HG02938 (cell line): ENCODE measurements around the gene NOM1.

Source experiments
- ATAC-seq: cut with Tn5 transposase; IDR thresholded peaks from one replicate; pipeline ENCODE4 v1.9.1; 2021; ENCODE audit warnings: mild to moderate bottlenecking, moderate library complexity; ENCODE audit not compliant: unreplicated experiment

Gene NOM1

GRCh38 chr7:157014635-157015555, 65.4 kb downstream of the NOM1 start:
- no peak for ATAC-seq

GRCh38 chr7:157016024-157016351, 66.5 kb downstream of the NOM1 start:
- ATAC-seq = no peak

GRCh38 chr7:157016352-157017041, 67.0 kb downstream of the NOM1 start:
- ATAC-seq = peak; percentile 55

GRCh38 chr7:157017149-157017548, 67.6 kb downstream of the NOM1 start:
- ATAC-seq = no peak

- no peak for ATAC-seq
These were observed 68.3 kb downstream of the NOM1 start for GRCh38 chr7:157017603-157018327.

- no peak for ATAC-seq
These were observed 69.0 kb downstream of the NOM1 start for GRCh38 chr7:157018328-157018996.

- no peak for ATAC-seq
These were observed 69.6 kb downstream of the NOM1 start for GRCh38 chr7:157018997-157019608.

GRCh38 chr7:157019718-157020451, 70.4 kb downstream of the NOM1 start:
- no peak for ATAC-seq

GRCh38 chr7:157020514-157021070, 71.1 kb downstream of the NOM1 start:
- ATAC-seq = no peak

GRCh38 chr7:157021071-157021870, 71.8 kb downstream of the NOM1 start:
- no peak for ATAC-seq

- no peak for ATAC-seq
These were observed 72.6 kb downstream of the NOM1 start for GRCh38 chr7:157021871-157022680.
